ENCODE data around the gene EFHD2.
"Not testable (repeated sequence)": the region's sequence is repeated elsewhere in the genome, so short reads cannot be mapped to it uniquely, and the experiment has no call there.

EFHD2 gene

GRCh38 chr1:15412175-15412800 lies 2.6 kb downstream of the EFHD2 start:
- no peak for DNase-seq (ENCODE audit: low read depth)

DNA sequence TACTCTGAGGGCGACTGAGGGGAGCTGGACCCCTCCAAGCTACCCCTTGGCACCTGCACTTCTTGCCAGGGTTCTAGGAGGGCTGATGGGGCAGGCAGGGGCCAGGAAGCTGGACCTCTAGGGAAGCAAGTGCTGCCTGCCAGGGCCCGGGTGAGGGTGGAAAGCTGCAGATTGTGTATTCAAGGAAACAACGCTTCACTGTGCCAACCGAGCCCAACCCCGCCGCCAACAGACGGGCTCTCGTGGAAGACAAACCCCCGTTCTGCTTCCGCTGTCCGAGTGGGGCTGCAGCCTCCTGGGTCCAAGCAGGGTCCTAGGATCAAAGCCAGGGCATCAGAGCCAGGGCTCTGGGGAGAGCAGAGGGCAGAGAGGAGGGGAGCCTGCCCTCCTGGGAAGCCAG lies 3.2 kb downstream of the EFHD2 start:
- no peak for DNase-seq (ENCODE audit: low read depth)

- DNase-seq (ENCODE audit: low read depth): no peak
Observed at GRCh38 chr1:15413563-15414444, 4.1 kb downstream of the EFHD2 start.

DNA sequence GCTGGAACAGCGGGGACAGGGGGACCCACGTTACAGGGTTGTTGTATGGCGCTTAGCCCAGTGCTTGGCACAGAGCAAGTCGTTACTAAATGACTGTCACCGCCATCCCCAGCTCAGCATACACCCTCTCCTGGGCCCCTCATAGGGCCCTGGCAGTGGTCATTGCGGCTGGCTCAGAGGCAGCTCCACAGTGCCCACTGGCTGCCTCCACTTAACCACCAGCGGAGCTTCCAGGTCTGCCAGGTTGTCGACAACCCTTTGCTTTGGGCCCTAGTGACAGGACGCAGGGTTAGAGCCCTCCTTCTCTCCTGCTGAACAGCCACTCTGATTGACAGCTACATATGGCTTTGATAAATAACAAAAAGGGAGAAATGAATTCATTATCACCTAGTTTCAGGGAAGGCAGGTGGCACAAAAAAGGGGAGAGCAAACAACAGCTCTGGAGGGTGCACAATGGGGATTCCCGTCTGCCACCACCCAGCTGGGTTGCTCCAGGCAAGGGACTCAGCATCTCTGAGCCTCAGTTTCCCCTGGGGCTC lies 4.8 kb downstream of the EFHD2 start:
- DNase-seq (ENCODE audit: low read depth): no peak

DNA sequence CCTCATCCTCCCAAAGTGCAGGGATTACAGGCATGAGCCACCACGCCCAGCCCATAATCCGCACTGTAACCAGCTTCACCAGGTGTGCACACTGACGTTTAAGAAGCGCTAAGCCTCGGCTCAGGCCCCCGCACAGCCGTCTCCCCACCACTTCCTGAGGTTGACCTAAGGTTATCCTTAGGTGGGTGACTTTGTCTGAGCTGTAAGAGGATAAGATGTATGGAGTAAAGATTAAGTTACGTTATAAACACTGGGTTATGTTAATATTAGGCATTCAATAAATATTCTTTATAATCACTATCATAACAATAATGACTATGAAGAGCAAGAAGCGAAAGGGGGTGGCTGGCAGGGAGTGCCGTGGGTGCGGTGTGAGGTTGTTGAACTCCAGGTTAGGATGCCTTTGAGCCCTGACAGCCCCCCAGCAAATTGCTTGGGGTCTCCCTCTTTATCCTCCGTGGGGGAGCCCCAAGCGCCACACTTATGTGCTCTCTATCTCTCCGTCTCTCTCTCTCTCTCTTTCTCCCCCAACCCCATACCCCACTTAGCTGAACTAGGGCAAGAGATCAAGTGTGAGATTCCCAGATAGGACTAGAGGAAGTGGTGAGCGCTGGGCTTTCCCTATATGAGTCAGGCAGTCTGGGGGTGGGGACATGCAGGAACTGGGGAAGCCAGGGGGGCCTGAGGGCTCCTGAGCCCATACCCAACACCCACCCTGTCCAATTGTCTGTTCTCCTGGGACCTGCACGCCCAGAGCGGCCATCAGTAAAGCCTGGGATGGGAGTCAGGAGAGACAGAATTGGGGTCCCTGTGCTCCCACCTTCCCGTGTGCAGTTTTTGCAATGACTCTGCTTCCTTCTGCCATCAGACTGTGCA lies 7.6 kb downstream of the EFHD2 start:
- no peak for DNase-seq (ENCODE audit: low read depth)

DNA sequence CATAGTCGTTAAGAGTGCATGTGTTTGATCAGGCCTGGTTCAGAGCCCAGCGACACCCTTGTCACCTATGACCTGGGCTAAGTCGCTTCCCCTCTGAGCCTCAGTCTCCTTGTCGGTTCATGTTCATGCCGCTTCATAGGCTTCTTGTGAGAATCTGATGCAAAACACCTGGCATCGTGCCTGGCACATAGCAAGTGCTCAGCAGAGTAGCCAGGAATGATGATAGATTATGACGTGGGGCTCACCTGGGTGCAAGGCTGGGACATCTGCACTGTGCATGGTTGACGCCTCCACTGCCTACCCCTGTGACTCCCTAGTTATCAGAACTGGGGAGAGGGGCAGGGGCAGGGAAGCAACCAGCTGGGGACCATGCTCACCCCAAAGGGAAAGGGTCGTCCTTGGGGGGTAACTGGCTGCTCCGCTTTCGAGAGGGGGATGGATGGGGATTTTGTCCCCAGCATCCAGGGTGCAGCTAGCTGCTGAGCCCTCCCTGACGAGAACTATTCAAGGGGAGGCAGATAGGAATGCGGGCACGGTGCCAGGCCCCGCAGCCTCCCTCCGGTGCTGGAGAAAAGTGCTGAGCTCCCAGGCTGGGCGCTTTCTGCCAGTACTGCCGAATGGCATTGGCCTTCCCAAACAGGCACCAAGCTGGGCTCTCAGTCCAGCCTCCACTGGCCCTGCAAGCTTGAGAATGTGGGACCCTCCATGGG lies 9.3 kb downstream of the EFHD2 start:
- no peak for DNase-seq (ENCODE audit: low read depth)

GRCh38 chr1:15420853-15421465 lies 11.3 kb downstream of the EFHD2 start:
- DNase-seq (ENCODE audit: low read depth): no peak

DNA sequence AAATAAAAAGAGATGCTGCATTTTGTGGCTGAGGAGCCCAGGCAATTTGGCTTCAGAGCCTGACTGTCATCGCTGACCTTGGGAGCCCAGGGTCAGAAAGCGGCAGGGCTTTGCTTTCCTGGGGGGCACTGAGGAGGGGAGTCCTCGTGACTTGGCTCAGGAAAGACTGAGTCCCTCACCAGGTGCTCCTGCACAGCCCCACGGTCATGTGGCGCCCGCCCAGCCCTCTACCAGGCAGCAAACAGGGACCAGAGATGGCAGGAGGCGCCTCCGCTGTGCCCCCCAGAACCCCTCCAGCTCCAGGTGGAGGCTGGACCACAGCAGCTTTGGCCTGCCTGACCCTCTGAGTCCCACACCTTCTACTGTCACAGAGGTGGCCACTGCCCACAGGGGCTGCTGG lies 13.2 kb downstream of the EFHD2 start:
- DNase-seq (ENCODE audit: low read depth): no peak

DNA sequence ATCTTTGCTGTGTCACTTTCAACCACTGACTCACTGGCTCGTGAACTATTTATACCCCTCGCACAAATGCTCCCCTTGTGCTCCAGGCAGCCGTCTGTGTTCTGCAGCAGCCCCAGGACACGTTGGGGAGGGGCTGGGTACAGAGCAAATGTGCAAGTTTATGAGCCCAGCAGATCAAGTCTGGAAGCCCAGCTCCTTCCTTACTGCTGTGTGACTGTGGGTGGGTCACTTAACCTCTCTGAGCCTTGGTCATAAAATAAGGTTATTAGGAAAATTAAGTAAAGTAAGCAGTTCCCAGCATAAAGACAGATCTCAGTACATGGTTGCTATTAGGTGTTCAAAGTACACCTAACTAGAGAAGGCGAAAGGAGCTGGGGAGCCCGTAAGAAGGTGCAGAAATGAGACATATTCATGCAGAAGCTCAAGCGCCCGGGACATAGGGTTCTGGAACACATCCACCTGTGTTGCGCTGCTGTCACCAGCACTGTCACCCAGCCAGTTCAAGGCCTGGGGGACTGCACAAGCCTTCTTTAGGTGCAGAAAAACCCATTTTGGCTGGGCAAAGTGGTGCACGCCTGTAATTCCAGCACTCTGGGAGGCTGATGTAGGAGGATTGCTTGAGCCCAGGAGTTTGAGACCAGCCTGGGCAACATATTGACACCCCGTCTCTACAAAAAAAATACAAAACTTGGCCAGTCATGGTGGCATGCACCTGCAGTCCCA lies 13.8 kb downstream of the EFHD2 start:
- DNase-seq (ENCODE audit: low read depth): no peak

- DNase-seq (ENCODE audit: low read depth): no peak
Observed at GRCh38 chr1:15424146-15424667, 14.5 kb downstream of the EFHD2 start.

GRCh38 chr1:15424981-15425380 lies 15.3 kb downstream of the EFHD2 start:
- DNase-seq (ENCODE audit: low read depth): no peak

- DNase-seq (ENCODE audit: low read depth): no peak
Observed at GRCh38 chr1:15425521-15425920, 15.8 kb downstream of the EFHD2 start.

- no peak for DNase-seq (ENCODE audit: low read depth)
Observed at GRCh38 chr1:15425958-15426357, 16.3 kb downstream of the EFHD2 start.

- DNase-seq (ENCODE audit: low read depth): no peak
Observed at GRCh38 chr1:15426492-15427279, 17.0 kb downstream of the EFHD2 start.

GRCh38 chr1:15427280-15427666 lies 17.6 kb downstream of the EFHD2 start:
- DNase-seq (ENCODE audit: low read depth): no peak

- not testable (repeated sequence) for DNase-seq (ENCODE audit: low read depth)
Observed at GRCh38 chr1:15428252-15428651, 18.6 kb downstream of the EFHD2 start.

GRCh38 chr1:15428815-15429435 lies 19.2 kb downstream of the EFHD2 start:
- no peak for DNase-seq (ENCODE audit: low read depth)

DNA sequence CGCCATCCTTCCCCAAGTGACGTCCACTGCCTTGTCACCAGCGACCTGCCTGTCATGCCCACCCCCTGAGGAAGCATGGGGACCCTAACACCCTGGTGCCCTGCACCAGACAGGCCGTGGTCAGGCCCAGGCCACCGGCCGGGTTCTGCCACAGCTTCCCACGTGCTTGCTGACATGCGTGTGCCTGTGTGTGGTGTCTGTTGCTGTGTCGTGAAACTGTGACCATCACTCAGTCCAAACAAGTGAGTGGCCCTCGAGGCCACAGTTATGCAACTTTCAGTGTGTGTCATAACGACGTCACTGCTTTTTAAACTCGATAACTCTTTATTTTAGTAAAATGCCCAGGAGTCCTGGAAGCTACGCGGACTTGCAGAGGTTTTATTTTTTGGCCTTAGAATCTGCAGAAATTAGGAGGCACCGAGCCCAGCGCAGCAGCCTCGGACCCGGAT lies 20.0 kb downstream of the EFHD2 start:
- DNase-seq (ENCODE audit: low read depth): no peak
